ENCODE data around the gene IPMK.

DNA sequence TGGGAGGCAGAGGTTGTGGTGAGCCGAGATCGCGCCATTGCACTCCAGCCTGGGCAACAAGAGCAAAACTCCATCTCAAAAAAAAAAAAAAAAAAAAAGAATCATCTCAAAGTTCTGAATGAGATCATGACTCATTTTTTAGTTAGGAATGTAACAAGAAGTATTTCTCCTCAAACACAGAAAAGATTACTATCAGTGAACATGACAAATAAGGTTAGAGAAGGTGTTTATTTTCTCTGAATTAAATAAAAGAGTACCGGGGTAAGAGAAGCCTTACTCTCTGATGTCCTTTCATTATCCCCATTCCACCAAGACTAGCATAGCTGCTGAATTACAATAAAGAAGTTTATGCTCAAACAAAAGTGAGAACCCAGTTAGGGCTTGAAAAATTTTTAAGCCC lies 50.1 kb downstream of the IPMK start:
- TF ChIP-seq CTCF (IDR thresholded peaks at IDR 0.05) (no peak), POLR2A (IDR thresholded peaks at IDR 0.05) (no peak)

All from body of pancreas (tissue), 4 donors.